ENCODE results near the gene NSRP1.

DNA sequence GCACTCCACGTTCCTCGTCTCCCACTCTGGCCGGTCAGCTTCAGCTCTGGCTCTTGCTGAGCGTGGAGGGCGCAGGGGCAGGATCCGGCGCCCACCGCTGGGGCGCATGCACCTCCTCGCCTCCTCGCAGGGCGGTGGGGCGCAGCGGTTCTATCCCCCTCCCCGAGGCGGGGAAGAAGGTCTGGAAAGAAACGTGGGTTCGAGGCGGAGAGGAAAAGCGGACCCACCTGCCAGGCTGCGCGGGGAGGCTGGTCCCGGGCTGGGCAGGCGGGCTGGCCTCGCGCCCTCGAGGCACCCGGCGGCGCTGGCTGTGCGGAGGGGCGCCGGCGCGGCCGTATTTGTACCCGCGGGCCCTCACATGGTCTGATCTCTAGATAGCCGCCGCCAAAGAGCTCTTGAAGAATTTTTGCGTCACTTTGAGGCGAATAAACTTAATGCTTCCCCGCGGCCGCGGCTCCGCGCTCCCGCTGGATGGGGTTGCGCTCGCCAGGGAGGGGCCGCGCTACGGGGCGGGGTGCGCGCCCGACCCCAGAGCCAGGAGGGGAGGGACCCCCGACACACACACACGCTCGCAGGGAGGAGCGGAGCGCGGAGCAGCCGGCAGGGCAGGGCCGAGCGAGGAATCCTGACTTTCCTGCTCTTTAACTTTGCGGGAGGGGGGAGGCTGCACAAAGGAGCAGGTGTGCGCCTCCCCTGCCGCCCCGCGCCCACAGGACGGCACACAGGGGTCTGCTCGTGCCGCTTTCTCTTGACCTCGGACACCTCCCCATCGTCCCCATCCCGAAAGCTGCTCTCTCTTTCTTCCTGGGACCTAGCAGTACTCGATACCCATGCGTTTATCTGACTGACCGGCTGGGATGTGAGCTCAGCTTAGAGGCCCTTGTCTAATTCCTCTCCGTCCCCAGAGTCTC, 119.0 kb downstream of the NSRP1 start, which contains the start of gene SLC6A4:
- TF ChIP-seq, protein P1, sequence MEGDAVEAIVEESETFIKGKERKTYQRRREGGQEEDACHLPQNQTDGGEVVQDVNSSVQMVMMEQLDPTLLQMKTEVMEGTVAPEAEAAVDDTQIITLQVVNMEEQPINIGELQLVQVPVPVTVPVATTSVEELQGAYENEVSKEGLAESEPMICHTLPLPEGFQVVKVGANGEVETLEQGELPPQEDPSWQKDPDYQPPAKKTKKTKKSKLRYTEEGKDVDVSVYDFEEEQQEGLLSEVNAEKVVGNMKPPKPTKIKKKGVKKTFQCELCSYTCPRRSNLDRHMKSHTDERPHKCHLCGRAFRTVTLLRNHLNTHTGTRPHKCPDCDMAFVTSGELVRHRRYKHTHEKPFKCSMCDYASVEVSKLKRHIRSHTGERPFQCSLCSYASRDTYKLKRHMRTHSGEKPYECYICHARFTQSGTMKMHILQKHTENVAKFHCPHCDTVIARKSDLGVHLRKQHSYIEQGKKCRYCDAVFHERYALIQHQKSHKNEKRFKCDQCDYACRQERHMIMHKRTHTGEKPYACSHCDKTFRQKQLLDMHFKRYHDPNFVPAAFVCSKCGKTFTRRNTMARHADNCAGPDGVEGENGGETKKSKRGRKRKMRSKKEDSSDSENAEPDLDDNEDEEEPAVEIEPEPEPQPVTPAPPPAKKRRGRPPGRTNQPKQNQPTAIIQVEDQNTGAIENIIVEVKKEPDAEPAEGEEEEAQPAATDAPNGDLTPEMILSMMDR (IDR thresholded peaks at IDR 0.05) = no peak
- TF ChIP-seq ZFX (IDR thresholded peaks at IDR 0.05; ENCODE audit: borderline replicate concordance) = no peak

Data from 22Rv1 (cell line).